SK-N-SH (cell line): ENCODE results near the gene USP12. TPM values are rescaled to one million over a fixed set of nuclear protein-coding genes. Genes with fewer than 3 reads are reported as not detected.
A peak's percentile ranks its signal among the peaks of the same experiment; 100 is the strongest.

ENCODE experiments used
- CTCF ChIA-PET: fragments of 300-600, 350-600 bp; formaldehyde crosslinking; extraction: SDS; loops from one replicate; lab custom pipeline; 2021; lab: Yijun Ruan, JAX
- POLR2A ChIA-PET: fragments of 350-600 bp; sonication (Branson Sonifier 250); formaldehyde crosslinking; extraction: SDS; loops from one replicate; lab custom pipeline; 2020; ENCODE audit warnings: antibody characterized with exemption, inconsistent platforms; lab: Yijun Ruan, JAX
- DNase-seq: peaks from one replicate; pipeline ENCODE4 v3.0.0; 2012
- H2AFZ ChIP-seq: fragments of 200-600 bp; sonication (generic); 2 replicates; pipeline ENCODE4 v1.8.1; 2016; ENCODE audit warnings: antibody characterized with exemption, mild to moderate bottlenecking, low read depth
- H3F3A ChIP-seq: fragments of 200-600 bp; sonication (generic); replicated peaks from 2 replicates; pipeline ENCODE3; 2016; ENCODE audit warnings: antibody characterized with exemption, mild to moderate bottlenecking; ENCODE audit not compliant: insufficient read depth
- H3K27ac ChIP-seq, 2 experiments: fragments of 200-500 bp in 1 of 2; fragments of 200-600 bp in 1 of 2; sonication (Bioruptor generic) in 1 of 2; sonication (generic), shearing (Covaris generic) in 1 of 2; 2 replicates each; pipeline versions ENCODE4 v1.5.1 to v1.6.1; 2014 to 2016; ENCODE audit warnings: low read depth in 2 of 2, inconsistent platforms in 1 of 2, low read length in 1 of 2, mild to moderate bottlenecking in 1 of 2, mixed read lengths in 1 of 2
- H3K27me3 ChIP-seq: fragments of 200-600 bp; sonication (generic), shearing (Covaris generic); 2 replicates; pipeline ENCODE4 v1.6.1; 2016; ENCODE audit warnings: mixed run types; ENCODE audit not compliant: insufficient read depth
- H3K36me3 ChIP-seq, 2 experiments: fragments of 200-500 bp in 1 of 2; fragments of 200-600 bp in 1 of 2; sonication (Bioruptor generic) in 1 of 2; sonication (generic) in 1 of 2; replicated peaks in 1 of 2; 2 replicates each; pipeline versions ENCODE3 to v1.5.1; 2014 to 2016; ENCODE audit warnings: low read length in 1 of 2, mild to moderate bottlenecking in 1 of 2; ENCODE audit not compliant: insufficient read depth in 2 of 2, control insufficient read depth in 1 of 2
- H3K4me1 ChIP-seq, 2 experiments: fragments of 200-500 bp in 1 of 2; fragments of 200-600 bp in 1 of 2; sonication (Bioruptor generic) in 1 of 2; sonication (generic), shearing (Covaris generic) in 1 of 2; 2 replicates each; pipeline versions ENCODE4 v1.5.1 to v1.6.1; 2014 to 2016; ENCODE audit warnings: low read depth in 1 of 2, low read length in 1 of 2, mixed run types in 1 of 2; ENCODE audit not compliant: insufficient read depth in 2 of 2, control insufficient read depth in 1 of 2
- H3K4me2 ChIP-seq: fragments of 200-600 bp; sonication (generic), shearing (Covaris generic); 2 replicates; pipeline ENCODE4 v1.6.1; 2017; ENCODE audit warnings: mixed run types
- H3K4me3 ChIP-seq, 2 experiments: fragments of 200-500 bp in 1 of 2; fragments of 200-600 bp in 1 of 2; sonication (Bioruptor generic) in 1 of 2; sonication (generic), shearing (Covaris generic) in 1 of 2; 2 replicates each; pipeline versions ENCODE4 v1.5.1 to v1.8.1; 2014 to 2016; ENCODE audit warnings: low read depth in 2 of 2, inconsistent platforms in 1 of 2, low read length in 1 of 2, mild to moderate bottlenecking in 1 of 2, mixed read lengths in 1 of 2, moderate library complexity in 1 of 2
- H3K79me2 ChIP-seq: fragments of 200-600 bp; sonication (generic); 2 replicates; pipeline ENCODE4 v1.8.1; 2017; ENCODE audit warnings: mild to moderate bottlenecking; ENCODE audit not compliant: insufficient read depth
- H3K9ac ChIP-seq: fragments of 200-600 bp; sonication (generic); 2 replicates; pipeline ENCODE4 v1.6.1; 2017; ENCODE audit warnings: mixed run types
- H3K9me2 ChIP-seq: fragments of 200-600 bp; sonication (generic); 2 replicates; pipeline ENCODE4 v1.6.1; 2017; ENCODE audit warnings: mixed run types
- H3K9me3 ChIP-seq: fragments of 200-600 bp; sonication (generic); 2 replicates; pipeline ENCODE4 v1.6.1; 2017; ENCODE audit warnings: mixed run types, mild to moderate bottlenecking, moderate library complexity
- H4K20me1 ChIP-seq: fragments of 200-600 bp; sonication (generic); 2 replicates; pipeline ENCODE4 v1.6.1; 2017; ENCODE audit warnings: mild to moderate bottlenecking, mixed run types; ENCODE audit not compliant: insufficient read depth
- EP300 ChIP-seq, 2 experiments: IDR thresholded peaks; 2 replicates each; pipeline versions ENCODE4 v1.4.0 to v1.6.1; 2012; ENCODE audit warnings: borderline replicate concordance in 1 of 2, low read depth in 1 of 2, low read length in 1 of 2
- EZH2phosphoT487 ChIP-seq: fragments of 200-600 bp; sonication (generic); IDR thresholded peaks from 2 replicates; pipeline ENCODE4 v1.6.1; 2017; ENCODE audit warnings: low read depth, mixed run types, mild to moderate bottlenecking, antibody characterized with exemption, moderate library complexity, borderline replicate concordance
- FOSL2 ChIP-seq: IDR thresholded peaks from 2 replicates; pipeline ENCODE4 v1.4.0; 2012; ENCODE audit warnings: low read depth, mild to moderate bottlenecking, moderate library complexity, borderline replicate concordance
- GATA2 ChIP-seq: sonication (generic); formaldehyde crosslinking; IDR thresholded peaks from 2 replicates; pipeline ENCODE4 v1.5.0; 2020; ENCODE audit warnings: mild to moderate bottlenecking, missing genetic modification reagents
- JUND ChIP-seq: IDR thresholded peaks from 2 replicates; pipeline ENCODE4 v1.4.0; 2012
- NFIC ChIP-seq: IDR thresholded peaks from 2 replicates; pipeline ENCODE4 v1.4.0; 2012; ENCODE audit warnings: borderline replicate concordance
- PBX3 ChIP-seq: IDR thresholded peaks from 2 replicates; pipeline ENCODE4; 2012
- POLR2AphosphoS5 ChIP-seq: IDR thresholded peaks from 2 replicates; pipeline ENCODE4 v1.6.1; 2012; ENCODE audit warnings: low read depth, low read length
- RCOR1 ChIP-seq: fragments of 150-350 bp; IDR thresholded peaks from 2 replicates; pipeline ENCODE4 v1.6.1; 2017; ENCODE audit warnings: antibody characterized with exemption, low read length
- RFX5 ChIP-seq: IDR thresholded peaks from 2 replicates; pipeline ENCODE4 v1.6.1; 2012; ENCODE audit warnings: mild to moderate bottlenecking, improper control_type of control experiment, low read length
- SMC3 ChIP-seq: IDR thresholded peaks from 2 replicates; pipeline ENCODE4 v1.6.1; 2012; ENCODE audit warnings: low read depth, low read length, improper control_type of control experiment
- TAF1 ChIP-seq: IDR thresholded peaks from 2 replicates; pipeline ENCODE4 v1.6.1; 2012; ENCODE audit warnings: low read depth, mild to moderate bottlenecking, low read length, moderate library complexity, borderline replicate concordance
- TCF12 ChIP-seq: IDR thresholded peaks from 2 replicates; pipeline ENCODE4 v1.4.0; 2012
- TEAD4 ChIP-seq: IDR thresholded peaks from 2 replicates; pipeline ENCODE4 v1.4.0; 2012; ENCODE audit warnings: mild to moderate bottlenecking, borderline replicate concordance; ENCODE audit not compliant: insufficient read depth
- YY1 ChIP-seq: IDR thresholded peaks from 2 replicates; pipeline ENCODE4 v1.4.0; 2012; ENCODE audit warnings: low read depth, mild to moderate bottlenecking
- ZBTB33 ChIP-seq: IDR thresholded peaks from 2 replicates; pipeline ENCODE4 v1.4.0; 2012; ENCODE audit warnings: low read depth, borderline replicate concordance
- WGBS: methylation state at CpG from one replicate; pipeline ENCODE4 v1.1.6; 2017; ENCODE audit warnings: low lambda C conversion rate; 5-methylcytosine and 5-hydroxymethylcytosine counted together
- polyA plus RNA-seq, 3 experiments: library from polyadenylated mRNA; depleted of rRNA; stranded (reverse); fragments of >200 nt; gene quantifications; 2 replicates each; pipeline ENCODE4 v1.2.3, GENCODE V29; 2012
- TF ChIP-seq, protein P1 (sequence below): IDR thresholded peaks from 2 replicates; pipeline ENCODE4 v1.4.0; 2012; ENCODE audit warnings: low read depth, borderline replicate concordance
- TF ChIP-seq, protein P2 (sequence below): IDR thresholded peaks from 2 replicates; pipeline ENCODE4 v1.4.0; 2012; ENCODE audit warnings: low read depth

The USP12 gene
- polyA plus RNA-seq, 1 of the 3 experiments (the other 2 are of a cell fraction): 5.0 TPM

- H3K4me1 ChIP-seq: no peaks in the 10 kb centered on the region; a peak in 1 of 4 replicates
- no peaks in the 10 kb centered on the region for H3F3A ChIP-seq
- no peaks in the 10 kb centered on the region for H3K9me2 ChIP-seq
- TF ChIP-seq EZH2phosphoT487 (no peak), FOSL2 (peak; percentile 26; the same call in 1 of the 2 replicates)
- TF ChIP-seq, all 33 proteins: peak for 1
- CTCF ChIA-PET: no interaction called here
- H3K27ac ChIP-seq: 0 out of 4 replicates have a peak overlapping the region, but pooled peaks of 1 of the 2 experiments have one; percentile 6
- H3K9ac ChIP-seq: no peak overlapping the region
- H4K20me1 ChIP-seq: peaks cover 47% of the 10 kb centered on the region
- no peaks in the 10 kb centered on the region for H3K27me3 ChIP-seq
- H3K9me3 ChIP-seq: no peaks in the 10 kb centered on the region
- WGBS: 59% methylated on average over 4 of the region's 4 CpGs
- DNase-seq: no peak
- H3K4me2 ChIP-seq: no peak overlapping the region
- peaks cover 0 to 6% of the 10 kb centered on the region in 2 experiments for H3K36me3 ChIP-seq
- POLR2A ChIA-PET: no interaction called here
- H2AFZ ChIP-seq: no peak overlapping the region
- peaks cover 100% of the 10 kb centered on the region for H3K79me2 ChIP-seq
- H3K4me3 ChIP-seq: no peak overlapping the region
Measured at GRCh38 chr13:27130979-27131623, 40.5 kb downstream of the USP12 start.

DNA sequence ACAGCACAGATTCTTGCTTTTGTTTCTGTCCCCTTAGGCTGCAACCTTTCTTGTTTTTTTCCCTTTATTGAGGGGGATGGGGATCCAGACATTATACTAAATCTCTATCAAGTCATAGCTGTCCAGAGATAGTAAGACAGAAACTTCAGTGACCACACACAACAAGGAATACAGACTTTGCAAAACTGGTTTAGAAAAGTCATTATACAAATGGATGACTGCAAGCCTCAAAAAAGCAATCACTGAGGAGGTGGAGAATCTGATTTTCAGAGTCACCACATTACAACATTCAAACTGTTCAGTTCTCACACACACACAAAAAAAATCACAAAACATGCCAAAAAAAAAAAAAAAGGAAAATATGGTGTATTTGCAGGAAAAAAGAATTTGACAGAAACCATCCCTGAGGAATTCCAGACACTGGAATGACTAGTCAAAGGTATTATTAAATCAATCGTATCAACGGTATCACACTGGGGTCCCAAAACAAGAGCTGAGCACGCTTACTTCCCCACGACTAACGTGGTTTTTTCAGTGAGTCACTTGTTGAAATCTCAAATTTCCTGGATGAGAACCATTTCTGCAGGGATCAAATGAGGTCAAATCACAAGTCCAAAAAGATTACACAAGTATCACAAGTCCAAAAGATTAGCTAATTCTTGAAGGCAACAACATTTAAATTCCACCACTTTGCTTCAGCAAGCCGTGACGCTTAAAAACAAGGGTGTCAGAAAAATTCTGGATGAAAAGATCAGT is 41.2 kb downstream of the USP12 start:
- 59% methylated on average over 7 of the region's 7 CpGs for WGBS

More for the DNA sequence above, 41.2 kb downstream of the USP12 start:
- Histone ChIP-seq H3K36me3 (peaks cover 0 to 6% of the 10 kb centered on the region in 2 experiments), H3K9ac (no peak overlapping the region), H3F3A (no peaks in the 10 kb centered on the region), H4K20me1 (peaks cover 47% of the 10 kb centered on the region), H3K4me3 (no peak overlapping the region), H2AFZ (no peak overlapping the region), H3K4me2 (no peak overlapping the region), H3K27ac (0 out of 4 replicates have a peak overlapping the region, but pooled peaks of 1 of the 2 experiments have one; percentile 6), H3K27me3 (no peaks in the 10 kb centered on the region), H3K4me1 (no peaks in the 10 kb centered on the region; a peak in 1 of 4 replicates), H3K79me2 (peaks cover 100% of the 10 kb centered on the region), H3K9me2 (no peaks in the 10 kb centered on the region), H3K9me3 (no peaks in the 10 kb centered on the region)
- POLR2A ChIA-PET: no interaction called here
- no peak for TF ChIP-seq YY1
- TF ChIP-seq, protein P1, sequence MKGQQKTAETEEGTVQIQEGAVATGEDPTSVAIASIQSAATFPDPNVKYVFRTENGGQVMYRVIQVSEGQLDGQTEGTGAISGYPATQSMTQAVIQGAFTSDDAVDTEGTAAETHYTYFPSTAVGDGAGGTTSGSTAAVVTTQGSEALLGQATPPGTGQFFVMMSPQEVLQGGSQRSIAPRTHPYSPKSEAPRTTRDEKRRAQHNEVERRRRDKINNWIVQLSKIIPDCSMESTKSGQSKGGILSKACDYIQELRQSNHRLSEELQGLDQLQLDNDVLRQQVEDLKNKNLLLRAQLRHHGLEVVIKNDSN: no peak
- TF ChIP-seq RFX5: no peak
- TF ChIP-seq GATA2 (CRISPR knock-in tag): no peak
- TF ChIP-seq TCF12: no peak
- TF ChIP-seq FOSL2: peak; percentile 28; the same call in 1 of the 2 replicates
- TF ChIP-seq POLR2AphosphoS5: no peak
- TF ChIP-seq EP300 (IDR thresholded peaks at IDR 0.05; ENCODE audit: borderline replicate concordance in 1 of 2, low read depth in 1 of 2, low read length in 1 of 2): no peak
- no peak for TF ChIP-seq TAF1
- TF ChIP-seq PBX3: 0 out of 2 replicates have a peak, but pooled peaks have one; percentile 4
- TF ChIP-seq JUND: peak; percentile 34; the same call in 1 of the 2 replicates
- no peak for TF ChIP-seq RCOR1
- TF ChIP-seq TEAD4: no peak
- no peak for TF ChIP-seq NFIC
- no peak for TF ChIP-seq SMC3
- TF ChIP-seq, protein P2, sequence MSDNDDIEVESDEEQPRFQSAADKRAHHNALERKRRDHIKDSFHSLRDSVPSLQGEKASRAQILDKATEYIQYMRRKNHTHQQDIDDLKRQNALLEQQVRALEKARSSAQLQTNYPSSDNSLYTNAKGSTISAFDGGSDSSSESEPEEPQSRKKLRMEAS: no peak
- no peak for TF ChIP-seq ZBTB33
- DNase-seq: no peak
- CTCF ChIA-PET: interaction anchor here (0.7 to 0.8 kb wide), 2 partner anchors 10 to 145 kb away, joined by 3 read pairs; no protein-coding TSS in a partner anchor
